Activated B cell treated with CpG ODN at 0.5 μM for 24 hours (primary cell): ENCODE results near the gene PLEKHM3. TPM values are rescaled to one million over a fixed set of nuclear protein-coding genes. Genes with fewer than 3 reads are reported as not detected.

Experiments
- ATAC-seq: fragments of 200-7000 bp; cut with Tn5 transposase; one replicate; pipeline ENCODE4 v1.10.0; 2021; ENCODE audit warnings: low read depth, mild to moderate bottlenecking, moderate library complexity
- CTCF ChIA-PET: fragments of 350-600 bp; sonication (Branson Sonifier 250); formaldehyde crosslinking; loops from one replicate; lab custom pipeline; 2021; ENCODE audit warnings: antibody characterized with exemption; lab: Charles Lee
- POLR2A ChIA-PET: fragments of 350-600 bp; sonication (Branson Sonifier 250); formaldehyde crosslinking; loops from one replicate; lab custom pipeline; 2021; ENCODE audit warnings: antibody characterized with exemption; lab: Charles Lee
- DNase-seq: peaks from one replicate; pipeline ENCODE4 v3.0.0; 2022
- H3K27ac Mint-ChIP-seq: one replicate; pipeline ENCODE4 v1.8.0; 2020; ENCODE audit warnings: mixed read lengths
- H3K27me3 Mint-ChIP-seq: one replicate; pipeline ENCODE4 v1.8.0; 2021; ENCODE audit warnings: mixed read lengths
- H3K36me3 Mint-ChIP-seq: one replicate; pipeline ENCODE4 v1.8.0; 2021; ENCODE audit warnings: low read depth, mixed read lengths
- H3K4me1 Mint-ChIP-seq: one replicate; pipeline ENCODE4 v1.8.0; 2021; ENCODE audit warnings: mixed read lengths
- H3K4me3 Mint-ChIP-seq: one replicate; pipeline ENCODE4 v1.8.0; 2020; ENCODE audit warnings: mild to moderate bottlenecking, mixed read lengths
- H3K9me3 Mint-ChIP-seq: one replicate; pipeline ENCODE4 v1.8.0; 2020; ENCODE audit warnings: mixed read lengths
- CTCF ChIP-seq: fragments of 200-600 bp; IDR thresholded peaks from one replicate; pipeline ENCODE4 v1.8.0; 2022; ENCODE audit warnings: antibody characterized with exemption, mild to moderate bottlenecking
- intact Hi-C: fragments of 100-400 bp; cut with micrococcal nuclease; formaldehyde crosslinking; loops from one replicate; pipeline ENCODE4 v1.15.1; 2024
- total RNA-seq: library from RNA; stranded (reverse); gene quantifications from 2 replicates; pipeline ENCODE4 v1.2.3, GENCODE V29; 2022

The PLEKHM3 gene
- total RNA-seq, 1 donor from 2014 or later, result 12.0 TPM

GRCh38 chr2:207903236-207903635, 122.1 kb downstream of the PLEKHM3 start:
- Mint-ChIP-seq H3K27me3 (no peaks in the 10 kb centered on the region), H3K9me3 (no peaks in the 10 kb centered on the region), H3K27ac (no peak overlapping the region), H3K4me1 (no peaks in the 10 kb centered on the region), H3K4me3 (no peak overlapping the region), H3K36me3 (peaks cover 31% of the 10 kb centered on the region)
- intact Hi-C loops, result no loop called here
- no peak for ATAC-seq
- no peak for DNase-seq
- no peak for TF ChIP-seq CTCF
- POLR2A ChIA-PET, result no interaction called here
- CTCF ChIA-PET, result no interaction called here

- Mint-ChIP-seq H3K27ac (no peak overlapping the region), H3K9me3 (no peaks in the 10 kb centered on the region), H3K27me3 (no peaks in the 10 kb centered on the region), H3K36me3 (peaks cover 30% of the 10 kb centered on the region), H3K4me3 (no peak overlapping the region), H3K4me1 (no peaks in the 10 kb centered on the region)
- ChIA-PET POLR2A (interaction anchor here (0.6 kb wide), 1 partner anchor 198 kb away, joined by 4 read pairs; no protein-coding TSS in a partner anchor), CTCF (no interaction called here)
- ATAC-seq (no peak), DNase-seq (no peak)
- TF ChIP-seq CTCF, result no peak
- intact Hi-C loops, result no loop called here
Observed at GRCh38 chr2:207902821-207903220, 122.5 kb downstream of the PLEKHM3 start.

GRCh38 chr2:207901829-207902228, 123.5 kb downstream of the PLEKHM3 start:
- no peak for TF ChIP-seq CTCF
- ChIA-PET POLR2A (no interaction called here), CTCF (no interaction called here)
- Mint-ChIP-seq H3K27ac (no peak overlapping the region), H3K4me1 (no peaks in the 10 kb centered on the region), H3K9me3 (no peaks in the 10 kb centered on the region), H3K27me3 (no peaks in the 10 kb centered on the region), H3K36me3 (peaks cover 27% of the 10 kb centered on the region), H3K4me3 (no peak overlapping the region)
- intact Hi-C loops, result no loop called here
- ATAC-seq, result no peak
- DNase-seq, result no peak

- Mint-ChIP-seq H3K4me3 (no peak overlapping the region), H3K4me1 (no peaks in the 10 kb centered on the region), H3K27ac (no peak overlapping the region), H3K27me3 (no peaks in the 10 kb centered on the region), H3K36me3 (peaks cover 27% of the 10 kb centered on the region), H3K9me3 (no peaks in the 10 kb centered on the region)
- ChIA-PET POLR2A (no interaction called here), CTCF (no interaction called here)
- ATAC-seq (no peak), DNase-seq (no peak)
- intact Hi-C loops, result no loop called here
- TF ChIP-seq CTCF, result no peak
Observed at GRCh38 chr2:207901401-207901800, 123.9 kb downstream of the PLEKHM3 start.

GRCh38 chr2:207898354-207898695, 127.0 kb downstream of the PLEKHM3 start:
- ATAC-seq (no peak), DNase-seq (no peak)
- CTCF ChIA-PET, result interaction anchor here (0.6 kb wide), 1 partner anchor 149 kb away, joined by 4 read pairs; no protein-coding TSS in a partner anchor
- intact Hi-C loops, result no loop called here
- Mint-ChIP-seq H3K4me1 (no peaks in the 10 kb centered on the region), H3K4me3 (no peak overlapping the region), H3K27me3 (no peaks in the 10 kb centered on the region), H3K9me3 (no peaks in the 10 kb centered on the region), H3K36me3 (peaks cover 27% of the 10 kb centered on the region), H3K27ac (no peak overlapping the region)
- POLR2A ChIA-PET, result interaction anchor here (0.6 kb wide), 1 partner anchor 277 kb away, joined by 4 read pairs; no protein-coding TSS in a partner anchor
- TF ChIP-seq CTCF, result no peak
